Stimulated activated CD4-positive, alpha-beta T cell treated with anti-CD3 and anti-CD28 coated beads, Interleukin-12 subunit alpha, Interleukin-12 subunit beta, amount 100 ng/mL, for 24 hours (primary cell): ENCODE data around the gene TP53AIP1.
"Not testable (repeated sequence)": the region's sequence is repeated elsewhere in the genome, so short reads cannot be mapped to it uniquely, and the experiment has no call there.

Source experiments
- DNase-seq, 2 experiments: peaks; one replicate each; pipeline ENCODE4 v3.0.0-alpha.2; 2020; ENCODE audit warnings: low read depth in 2 of 2

The TP53AIP1 gene

DNA sequence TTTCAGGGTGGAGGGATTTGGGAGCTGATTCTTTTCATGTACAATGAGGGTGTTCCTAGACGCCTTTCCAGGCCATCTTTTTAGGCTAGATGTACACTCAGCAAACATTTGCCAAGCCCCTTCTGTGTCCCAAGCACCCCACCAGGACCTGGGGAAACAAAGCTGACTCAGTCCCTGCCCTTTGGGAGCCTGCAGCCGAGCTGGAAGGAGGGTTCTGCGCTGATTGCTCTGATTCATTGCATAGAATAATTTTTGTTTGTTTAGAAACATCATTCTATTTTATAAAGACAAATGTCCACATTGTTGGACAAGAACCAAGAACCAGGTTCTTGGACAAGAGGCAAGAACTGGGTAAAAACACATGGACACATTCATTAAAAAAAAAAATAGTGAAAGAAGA lies 16.7 kb downstream of the TP53AIP1 start:
- DNase-seq: no peak

DNA sequence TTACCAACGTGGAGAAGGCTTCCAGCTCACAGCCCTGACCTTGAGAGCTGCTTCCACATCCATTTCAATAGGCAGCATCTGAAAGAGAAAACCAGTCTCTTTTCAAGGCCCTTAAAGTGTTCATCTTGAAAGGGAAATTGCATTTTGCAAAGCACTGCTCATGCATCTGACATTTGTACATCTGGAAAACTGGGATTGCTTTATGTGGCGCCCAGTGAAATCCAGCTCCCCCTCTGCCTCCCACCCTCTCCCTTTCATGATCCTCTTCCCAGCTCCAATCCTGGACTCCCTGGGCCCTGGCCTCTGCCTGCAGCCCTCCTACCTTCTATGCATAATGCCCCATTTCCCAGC lies 17.4 kb downstream of the TP53AIP1 start:
- no peak for DNase-seq

DNA sequence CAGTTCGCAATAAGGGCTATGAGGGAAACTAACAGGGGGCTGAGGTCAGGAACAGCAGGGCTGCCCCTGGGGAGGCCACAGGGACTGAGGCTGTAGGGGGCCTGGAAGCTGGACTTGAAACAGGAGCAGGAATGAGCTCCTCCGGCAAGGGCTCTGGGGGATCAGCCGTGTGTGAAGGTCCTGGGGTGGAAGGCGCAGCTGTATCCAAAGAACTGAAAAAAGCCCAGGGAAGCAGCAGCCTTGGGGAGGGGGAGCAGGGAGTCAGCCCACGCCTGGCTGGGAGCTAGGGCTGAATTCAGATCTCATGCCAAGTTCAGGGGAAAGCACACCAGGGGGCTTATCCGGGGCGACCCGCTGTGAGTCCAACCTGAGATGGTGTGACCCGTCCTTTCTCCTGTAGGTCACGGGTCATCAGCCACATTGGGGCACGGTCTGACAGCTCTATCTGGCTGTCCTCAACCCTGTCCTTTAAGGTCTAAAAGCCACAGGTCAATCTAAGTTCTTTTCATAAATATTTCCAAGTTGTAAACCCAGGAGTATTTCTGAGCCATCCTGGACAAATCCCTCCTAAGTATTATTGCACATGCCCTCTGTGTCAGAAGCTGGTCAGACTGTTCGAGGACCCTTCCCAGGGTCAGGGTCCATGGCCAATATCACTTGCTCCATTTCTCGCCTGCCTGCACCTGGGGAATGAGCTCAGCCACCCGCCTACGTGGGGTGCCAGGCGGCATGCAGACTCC lies 18.0 kb downstream of the TP53AIP1 start:
- DNase-seq: no peak

DNA sequence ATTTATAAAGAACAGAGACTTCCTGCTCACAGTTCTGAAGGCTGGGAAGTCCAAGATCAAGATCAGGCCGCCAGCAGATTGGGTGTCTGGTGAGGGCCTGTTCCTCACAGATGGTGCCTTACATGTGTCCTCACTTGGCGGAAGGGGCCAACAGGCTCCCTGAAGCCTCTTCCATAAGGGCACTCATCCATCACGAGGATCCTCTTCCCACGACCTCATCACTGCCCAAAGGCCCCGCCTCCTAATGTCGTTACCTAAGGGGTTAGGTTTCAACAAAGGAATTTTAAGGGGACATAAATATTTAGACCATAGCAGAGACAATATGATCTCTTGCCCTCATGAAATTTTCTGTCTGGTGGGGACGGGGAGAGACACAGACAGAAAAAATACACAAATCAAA lies 18.6 kb downstream of the TP53AIP1 start:
- no peak for DNase-seq

DNA sequence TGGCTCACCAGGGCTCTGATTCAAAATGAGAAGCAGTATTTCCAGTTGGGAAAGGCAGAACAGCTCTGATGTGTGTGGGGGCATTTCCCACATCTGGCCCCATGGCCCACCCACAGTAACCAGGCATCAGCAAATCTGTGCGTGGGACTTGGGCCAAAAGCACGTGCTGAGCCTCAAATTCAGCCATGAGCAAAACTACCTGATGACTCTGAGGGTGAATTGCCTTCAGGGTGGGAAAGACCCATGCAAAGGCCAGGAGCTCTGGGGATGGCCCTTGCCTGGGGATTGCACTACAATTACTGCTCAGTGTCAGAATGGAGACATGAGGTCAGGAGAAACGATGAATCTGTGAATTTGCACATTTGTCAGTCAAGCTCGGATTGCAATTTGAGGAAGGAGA lies 20.9 kb downstream of the TP53AIP1 start:
- no peak for DNase-seq

DNA sequence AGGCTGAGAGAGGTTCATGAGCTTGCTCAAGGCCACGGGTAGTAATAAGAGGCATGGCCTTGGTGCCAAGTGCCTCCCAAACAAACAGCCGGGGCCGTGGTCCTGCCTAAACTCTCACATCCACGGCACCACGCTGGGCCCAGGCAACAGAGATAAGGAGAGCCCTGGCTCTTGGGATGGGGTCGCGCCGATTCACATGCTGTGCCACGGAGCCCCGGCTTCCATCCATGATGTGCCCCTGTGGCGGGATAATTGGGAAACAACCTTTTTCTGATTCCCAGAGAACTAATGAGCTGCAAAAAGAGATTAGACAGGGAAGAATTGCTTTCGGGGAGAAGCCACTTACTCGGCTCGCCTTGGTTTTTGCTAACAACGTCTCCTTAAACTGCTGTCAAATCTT lies 22.0 kb downstream of the TP53AIP1 start:
- no peak for DNase-seq

DNA sequence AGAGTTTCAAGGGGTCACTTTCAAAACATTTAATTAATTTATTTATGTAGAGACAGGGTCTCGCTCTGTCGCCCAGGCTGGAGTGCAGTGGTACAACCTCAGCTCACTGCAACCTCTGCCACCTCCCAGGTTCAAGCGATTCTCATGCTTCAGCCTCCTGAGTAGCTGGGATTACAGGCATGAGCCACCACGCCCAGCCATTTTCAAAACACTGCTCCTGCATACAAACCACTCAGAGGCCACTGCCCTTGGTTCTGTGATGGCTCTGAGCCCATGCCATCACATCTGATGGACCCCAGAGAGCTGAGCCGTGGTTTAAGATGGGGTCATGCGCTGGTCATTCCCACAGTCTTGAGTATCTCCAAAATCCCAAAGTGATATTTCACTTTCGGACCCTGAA lies 23.0 kb downstream of the TP53AIP1 start:
- DNase-seq: not testable (repeated sequence)

DNA sequence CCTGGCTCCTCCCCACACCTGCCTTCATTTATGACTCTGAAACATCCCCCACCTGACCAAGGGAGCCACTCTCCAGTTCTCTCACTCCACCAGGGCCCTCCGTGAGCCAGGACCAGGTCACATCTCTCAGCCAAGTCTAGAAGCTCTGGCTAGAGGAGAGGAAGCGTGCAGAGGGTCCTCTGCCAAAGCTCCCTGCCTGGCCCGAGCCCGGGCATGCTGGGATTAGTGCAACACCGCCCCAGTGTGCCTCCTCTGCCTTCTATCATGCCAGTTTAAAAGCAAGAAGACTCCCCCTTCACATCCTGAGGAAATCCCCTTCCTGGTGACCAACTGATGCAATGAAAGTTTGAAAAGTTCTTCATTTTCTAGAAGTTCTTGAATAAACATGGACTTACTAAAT lies 23.5 kb downstream of the TP53AIP1 start:
- DNase-seq: no peak

DNA sequence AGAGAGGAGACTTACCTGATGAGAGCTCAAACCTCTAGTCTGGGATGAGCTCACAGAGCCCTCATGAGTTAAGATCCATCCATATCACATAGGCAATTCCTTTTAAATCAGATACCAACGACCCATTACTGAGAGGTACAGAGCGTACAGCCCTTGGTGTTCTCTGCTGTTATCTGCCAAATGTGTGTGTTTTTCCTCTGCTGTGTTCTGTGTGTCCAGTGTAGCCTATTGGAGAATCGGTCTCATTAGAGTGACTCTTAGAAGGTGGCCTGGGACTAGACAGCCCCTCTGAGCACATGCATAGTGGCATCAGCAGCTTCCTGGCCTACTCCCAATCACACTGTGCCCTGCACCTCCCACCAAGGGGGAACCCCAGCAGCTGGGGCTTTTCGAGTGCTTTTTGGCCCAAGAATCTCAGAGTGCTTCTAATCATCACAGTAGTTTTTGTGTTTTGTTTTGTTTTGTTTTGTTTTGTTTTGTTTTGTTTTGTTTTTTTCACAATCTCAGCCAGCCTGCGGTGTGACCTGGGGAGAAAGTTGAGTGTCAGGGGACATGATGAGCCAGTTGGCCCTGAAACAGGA lies 25.4 kb downstream of the TP53AIP1 start:
- no peak for DNase-seq

DNA sequence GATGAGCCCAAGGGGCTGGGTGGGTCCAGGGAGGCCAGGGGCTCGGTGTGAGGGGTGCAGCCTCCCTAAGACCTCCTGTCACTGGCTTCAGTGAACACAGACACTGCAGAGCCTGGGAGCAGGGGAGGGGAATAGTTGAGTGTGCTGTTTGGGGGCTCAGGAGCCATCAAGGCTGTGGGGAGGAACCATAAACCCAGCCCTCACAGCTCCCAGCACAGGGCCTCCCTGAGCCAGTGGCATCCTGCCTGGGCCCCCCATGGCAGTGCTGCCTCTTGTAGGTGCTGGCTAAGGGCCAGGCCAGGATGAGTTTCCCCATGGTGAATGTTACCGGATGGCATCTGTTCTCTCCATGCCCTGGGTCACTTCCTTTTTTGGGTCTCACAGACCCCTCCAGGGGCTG lies 26.0 kb downstream of the TP53AIP1 start:
- DNase-seq: no peak

DNA sequence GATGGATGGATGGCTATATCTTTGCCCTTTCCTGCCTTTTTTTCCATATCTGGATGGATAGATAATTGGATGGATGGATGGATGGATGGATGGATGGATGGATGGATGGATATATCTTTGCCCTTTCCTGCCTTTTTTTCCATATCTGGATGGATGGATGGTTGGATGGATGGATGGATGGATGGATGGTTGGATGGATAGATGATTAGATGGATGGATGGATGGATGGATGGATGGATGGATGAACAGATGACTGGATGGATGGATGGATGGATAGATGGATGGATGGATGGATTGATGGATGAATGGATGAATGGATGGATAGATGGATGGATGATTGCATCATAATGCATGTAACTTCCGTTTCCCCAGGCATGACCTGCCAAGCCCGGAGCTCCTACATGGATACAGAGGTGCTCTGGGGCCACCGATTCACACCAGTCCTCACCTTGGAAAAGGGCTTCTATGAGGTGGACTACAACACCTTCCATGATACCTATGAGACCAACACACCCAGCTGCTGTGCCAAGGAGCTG lies 26.6 kb downstream of the TP53AIP1 start:
- no peak for DNase-seq

DNA sequence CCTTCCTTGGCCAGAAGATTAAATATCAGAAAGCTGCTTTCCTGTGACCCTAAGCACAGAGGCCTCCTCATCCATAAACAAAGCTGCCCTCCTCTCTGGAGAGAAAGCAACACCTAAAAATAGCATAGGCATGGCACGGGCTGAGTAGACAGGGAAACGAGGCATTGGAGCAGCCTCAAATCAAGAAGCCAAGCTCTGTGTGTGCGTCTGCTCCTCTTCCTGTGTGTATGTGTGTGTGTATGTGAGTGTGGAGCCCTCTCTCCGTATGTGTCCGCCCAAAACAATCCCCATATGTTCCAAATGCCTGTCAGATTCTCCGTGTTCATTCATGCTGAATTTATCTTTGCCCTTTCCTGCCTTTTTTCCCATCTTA lies 27.5 kb downstream of the TP53AIP1 start:
- DNase-seq: no peak

DNA sequence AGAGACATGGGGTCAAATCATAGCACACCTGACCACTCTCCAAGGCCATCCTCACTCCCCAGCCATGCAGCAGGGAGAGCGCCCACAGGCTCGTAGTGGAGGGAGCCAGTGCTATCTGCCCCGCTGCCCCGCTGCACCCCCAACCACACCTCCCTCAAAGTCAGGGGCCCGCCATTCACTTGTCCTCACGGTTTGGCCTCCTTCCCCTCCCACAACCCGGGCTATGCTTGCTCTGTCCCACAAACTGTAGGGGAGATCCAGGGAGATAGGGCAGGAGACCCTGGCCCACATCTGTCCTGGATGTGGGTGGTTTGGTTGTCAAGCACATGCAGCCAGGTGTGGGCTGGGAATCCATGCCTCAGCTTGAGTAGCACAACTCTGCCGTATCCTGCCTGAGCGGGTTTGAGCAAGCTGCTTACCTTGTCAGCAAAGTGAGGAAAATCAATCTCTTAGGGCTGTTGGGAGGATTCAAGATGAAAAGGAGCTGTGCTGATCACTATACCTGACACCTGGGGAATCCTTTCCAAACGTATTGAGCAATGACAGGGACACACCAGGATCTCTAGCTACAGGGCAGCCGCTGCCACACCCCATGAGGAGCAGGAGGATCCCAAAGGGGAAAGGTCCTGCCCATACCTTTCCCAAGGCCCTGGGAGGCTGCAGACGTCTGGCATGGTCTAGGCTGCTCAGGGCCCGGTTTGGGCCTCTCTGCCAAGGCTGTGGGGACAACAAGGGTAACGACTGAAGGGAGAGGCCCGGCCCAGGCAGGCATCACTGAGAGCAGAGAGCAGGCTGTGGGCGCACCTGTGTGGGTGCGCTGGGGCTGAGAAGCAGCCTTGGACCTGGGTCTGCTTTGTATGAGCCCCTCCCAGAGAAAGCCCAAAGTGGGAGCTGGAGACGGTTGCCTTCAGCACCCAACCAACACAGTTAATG lies 28.2 kb downstream of the TP53AIP1 start:
- no peak for DNase-seq

DNA sequence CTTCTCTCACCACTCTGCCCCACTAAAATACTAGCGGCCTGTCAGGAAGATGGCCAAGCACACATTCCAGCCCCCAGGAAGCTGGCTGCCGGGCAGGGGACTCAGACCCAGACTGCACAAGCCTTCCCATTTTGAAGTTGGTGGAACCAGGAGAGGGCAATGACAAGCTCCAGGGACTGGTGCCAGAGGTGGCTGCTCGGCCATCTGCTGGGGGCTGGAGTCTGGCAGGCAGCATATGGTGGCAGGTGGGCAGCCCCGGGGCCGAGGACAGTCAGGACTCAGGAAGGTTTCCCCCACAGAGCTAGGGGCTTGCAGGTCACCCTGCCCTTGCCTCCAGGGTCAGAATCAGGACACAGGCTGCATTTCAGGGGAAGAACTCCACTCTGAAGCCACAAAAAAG lies 28.9 kb downstream of the TP53AIP1 start:
- no peak for DNase-seq

DNA sequence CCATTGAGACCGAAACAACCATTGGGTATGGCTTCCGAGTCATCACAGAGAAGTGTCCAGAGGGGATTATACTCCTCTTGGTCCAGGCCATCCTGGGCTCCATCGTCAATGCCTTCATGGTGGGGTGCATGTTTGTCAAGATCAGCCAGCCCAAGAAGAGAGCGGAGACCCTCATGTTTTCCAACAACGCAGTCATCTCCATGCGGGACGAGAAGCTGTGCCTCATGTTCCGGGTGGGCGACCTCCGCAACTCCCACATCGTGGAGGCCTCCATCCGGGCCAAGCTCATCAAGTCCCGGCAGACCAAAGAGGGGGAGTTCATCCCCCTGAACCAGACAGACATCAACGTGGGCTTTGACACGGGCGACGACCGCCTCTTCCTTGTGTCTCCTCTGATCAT lies 31.0 kb downstream of the TP53AIP1 start:
- DNase-seq: no peak

DNA sequence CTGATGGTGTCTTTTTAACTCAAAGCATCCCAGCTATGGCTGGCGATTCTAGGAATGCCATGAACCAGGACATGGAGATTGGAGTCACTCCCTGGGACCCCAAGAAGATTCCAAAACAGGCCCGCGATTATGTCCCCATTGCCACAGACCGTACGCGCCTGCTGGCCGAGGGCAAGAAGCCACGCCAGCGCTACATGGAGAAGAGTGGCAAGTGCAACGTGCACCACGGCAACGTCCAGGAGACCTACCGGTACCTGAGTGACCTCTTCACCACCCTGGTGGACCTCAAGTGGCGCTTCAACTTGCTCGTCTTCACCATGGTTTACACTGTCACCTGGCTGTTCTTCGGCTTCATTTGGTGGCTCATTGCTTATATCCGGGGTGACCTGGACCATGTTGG lies 31.4 kb downstream of the TP53AIP1 start:
- DNase-seq: no peak

DNA sequence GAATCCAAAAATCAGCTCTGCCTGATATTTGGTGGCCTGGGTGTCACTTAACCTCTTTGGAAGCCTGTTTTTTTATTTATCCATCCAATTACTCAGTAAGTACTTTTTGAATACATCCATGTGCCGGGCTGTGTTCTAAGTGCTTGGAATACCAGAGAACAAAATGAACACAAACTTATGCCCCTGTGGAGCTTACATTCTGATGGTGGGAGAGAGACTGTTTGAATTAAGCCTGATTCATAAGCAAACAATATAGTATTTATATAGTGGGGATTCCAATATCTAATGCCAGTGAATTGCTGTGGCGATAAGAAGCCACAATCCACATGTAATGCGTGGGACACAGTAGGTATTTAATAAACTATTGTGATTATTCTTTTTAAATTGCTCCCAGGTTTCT lies 32.1 kb downstream of the TP53AIP1 start:
- DNase-seq: no peak

DNA sequence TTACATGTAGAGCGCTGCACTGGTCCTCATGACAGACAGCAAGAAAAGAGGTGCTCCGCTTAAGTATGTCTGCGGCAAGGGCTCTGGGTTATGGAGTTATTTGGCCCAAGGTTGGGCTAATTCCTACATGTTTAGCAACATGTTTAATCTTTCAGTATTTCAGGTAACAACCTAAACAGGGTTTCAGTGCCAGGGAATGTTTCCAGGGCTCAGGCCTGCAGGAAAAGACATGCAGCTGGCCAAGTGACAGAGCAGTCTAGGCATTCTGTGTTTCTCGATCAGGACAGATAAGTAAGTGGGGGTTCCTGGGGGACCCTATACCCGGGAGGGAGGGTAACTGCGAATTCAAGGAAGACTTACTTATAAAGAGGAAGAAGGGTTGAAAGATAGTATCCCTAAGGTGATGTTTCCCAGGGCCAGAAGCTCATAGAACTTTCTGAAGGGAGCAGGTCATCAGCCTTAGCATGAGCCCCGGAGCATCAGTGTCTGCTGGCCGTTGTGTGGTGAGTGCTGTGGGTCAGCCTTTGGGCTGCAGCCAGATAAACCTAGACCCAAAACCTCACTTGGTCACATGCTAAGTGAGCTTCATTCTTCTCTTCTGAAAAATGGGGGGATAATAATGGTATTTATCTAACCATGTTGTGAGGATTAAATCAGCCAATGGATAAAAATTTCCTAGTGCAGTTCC lies 33.1 kb downstream of the TP53AIP1 start:
- no peak for DNase-seq

DNA sequence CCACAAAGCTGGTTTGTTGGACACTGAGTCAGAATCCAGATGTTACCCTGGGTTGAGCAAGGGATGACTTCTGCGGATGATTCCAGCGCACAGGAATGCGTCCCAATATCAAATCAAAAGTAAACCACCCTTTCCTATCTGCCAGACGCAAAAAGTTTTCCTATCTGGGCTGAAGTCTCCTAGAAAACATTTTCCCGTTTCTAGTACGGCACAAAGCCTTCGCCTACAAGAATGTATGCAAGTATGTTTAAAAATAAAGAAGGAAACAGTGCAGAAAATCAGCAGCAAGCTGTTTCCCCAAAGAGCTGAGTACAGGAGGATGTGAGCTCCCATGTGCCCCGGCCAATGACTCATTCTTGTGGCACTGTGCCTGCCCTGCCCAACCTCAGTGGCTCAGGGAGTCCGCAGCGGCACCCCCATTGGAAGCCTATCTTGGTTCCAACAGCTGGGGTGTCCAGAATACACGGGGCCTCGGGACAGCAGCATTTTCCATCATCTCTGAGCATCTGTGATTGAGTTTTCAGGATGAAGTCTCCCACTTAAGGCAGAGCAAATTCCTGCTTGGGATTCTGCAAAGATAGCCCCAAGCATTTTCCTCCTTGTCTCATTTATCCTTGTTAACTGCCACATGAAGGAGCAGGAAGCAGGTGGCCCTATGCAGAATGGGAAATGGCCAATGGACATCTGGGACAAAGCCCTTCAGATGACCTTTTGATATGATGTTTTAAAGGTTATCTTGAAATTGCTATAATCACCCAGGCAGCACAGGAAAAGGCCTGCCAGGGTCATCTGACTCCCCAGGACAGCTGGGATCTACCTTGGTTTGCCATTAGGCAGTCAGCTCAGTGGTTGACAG lies 34.1 kb downstream of the TP53AIP1 start:
- DNase-seq: no peak

DNA sequence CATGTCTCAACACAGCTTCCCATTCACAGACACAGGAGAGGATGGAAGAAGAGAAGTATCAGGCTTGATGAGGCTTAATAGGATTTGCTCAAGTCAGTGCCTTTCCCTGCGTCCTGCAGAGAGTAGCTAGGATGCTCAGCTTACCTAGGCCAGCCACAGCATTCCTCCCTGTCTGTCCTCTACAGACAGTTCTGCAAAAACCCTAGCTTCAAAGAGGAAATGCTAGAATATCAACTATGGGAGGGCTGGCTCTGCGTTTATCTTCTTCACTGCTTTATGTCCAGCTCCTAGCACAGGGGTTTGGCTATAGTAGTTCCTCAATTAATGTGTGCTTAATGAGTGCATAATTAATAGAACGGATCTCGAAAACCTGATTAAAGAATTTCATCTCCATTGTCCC lies 35.1 kb downstream of the TP53AIP1 start:
- DNase-seq: no peak
